ENCODE measurements around the gene PDZD2. TPM values are rescaled to one million over a fixed set of nuclear protein-coding genes. Genes with fewer than 3 reads are reported as not detected.

Gene PDZD2
- total RNA-seq, 1 donor, result 0.36 TPM

GRCh38 chr5:32003981-32004380 lies 365.1 kb downstream of the PDZD2 start:
- no peak overlapping the region for H3K27ac ChIP-seq (ENCODE audit: low read depth, low read length)
- H4K20me1 ChIP-seq (ENCODE audit: insufficient read depth, low read length), result no peaks in the 10 kb centered on the region
- no peaks in the 10 kb centered on the region for H3K9me3 ChIP-seq (ENCODE audit: low read depth, low read length)
- no peak for TF ChIP-seq CTCF (IDR thresholded peaks at IDR 0.05; ENCODE audit: extremely low read depth, low read depth, low read length)
- peak; percentile 74 for DNase-seq (ENCODE audit: insufficient read length, low spot score, missing footprints)
- no peaks in the 10 kb centered on the region for H3K79me2 ChIP-seq (ENCODE audit: insufficient read depth, low read length)
- H3K4me2 ChIP-seq (ENCODE audit: insufficient read depth, low read length), result no peak overlapping the region
- H3K4me1 ChIP-seq (ENCODE audit: insufficient read depth, low read length), result no peaks in the 10 kb centered on the region
- no peak overlapping the region for H2AFZ ChIP-seq (ENCODE audit: low read length)
- H3K4me3 ChIP-seq (ENCODE audit: insufficient read depth, low read length), result no peak overlapping the region
- no peaks in the 10 kb centered on the region for H3K36me3 ChIP-seq (ENCODE audit: insufficient read depth, low read length)
- no peaks in the 10 kb centered on the region for H3K27me3 ChIP-seq (ENCODE audit: insufficient read depth, low read length)

- no peak overlapping the region for H3K4me3 ChIP-seq (ENCODE audit: insufficient read depth, low read length)
- H3K4me2 ChIP-seq (ENCODE audit: insufficient read depth, low read length), result no peak overlapping the region
- no peak overlapping the region for H2AFZ ChIP-seq (ENCODE audit: low read length)
- no peaks in the 10 kb centered on the region for H3K79me2 ChIP-seq (ENCODE audit: insufficient read depth, low read length)
- DNase-seq (ENCODE audit: insufficient read length, low spot score, missing footprints), result peak; percentile 15
- H3K9me3 ChIP-seq (ENCODE audit: low read depth, low read length), result no peaks in the 10 kb centered on the region
- H3K4me1 ChIP-seq (ENCODE audit: insufficient read depth, low read length), result no peaks in the 10 kb centered on the region
- no peaks in the 10 kb centered on the region for H3K27me3 ChIP-seq (ENCODE audit: insufficient read depth, low read length)
- no peaks in the 10 kb centered on the region for H3K36me3 ChIP-seq (ENCODE audit: insufficient read depth, low read length)
- H3K27ac ChIP-seq (ENCODE audit: low read depth, low read length), result no peak overlapping the region
- H4K20me1 ChIP-seq (ENCODE audit: insufficient read depth, low read length), result no peaks in the 10 kb centered on the region
- no peak for TF ChIP-seq CTCF (IDR thresholded peaks at IDR 0.05; ENCODE audit: extremely low read depth, low read depth, low read length)
Observed at GRCh38 chr5:32004404-32004803, 365.5 kb downstream of the PDZD2 start.

- Histone ChIP-seq H3K27me3 (ENCODE audit: insufficient read depth, low read length) (peaks cover 5% of the 10 kb centered on the region), H3K4me1 (ENCODE audit: insufficient read depth, low read length) (no peaks in the 10 kb centered on the region), H3K4me3 (ENCODE audit: insufficient read depth, low read length) (no peak overlapping the region), H2AFZ (ENCODE audit: low read length) (no peak overlapping the region), H4K20me1 (ENCODE audit: insufficient read depth, low read length) (no peaks in the 10 kb centered on the region), H3K9me3 (ENCODE audit: low read depth, low read length) (no peaks in the 10 kb centered on the region), H3K27ac (ENCODE audit: low read depth, low read length) (no peak overlapping the region), H3K79me2 (ENCODE audit: insufficient read depth, low read length) (no peaks in the 10 kb centered on the region), H3K36me3 (ENCODE audit: insufficient read depth, low read length) (no peaks in the 10 kb centered on the region), H3K4me2 (ENCODE audit: insufficient read depth, low read length) (no peak overlapping the region)
- no peak for DNase-seq (ENCODE audit: insufficient read length, low spot score, missing footprints)
- no peak for TF ChIP-seq CTCF (IDR thresholded peaks at IDR 0.05; ENCODE audit: extremely low read depth, low read depth, low read length)
Observed at GRCh38 chr5:32008746-32009145, 369.8 kb downstream of the PDZD2 start.

GRCh38 chr5:32013658-32014057 lies 374.7 kb downstream of the PDZD2 start:
- no peak overlapping the region for H3K27ac ChIP-seq (ENCODE audit: low read depth, low read length)
- H3K4me1 ChIP-seq (ENCODE audit: insufficient read depth, low read length), result peaks cover 16% of the 10 kb centered on the region
- no peaks in the 10 kb centered on the region for H3K36me3 ChIP-seq (ENCODE audit: insufficient read depth, low read length)
- H4K20me1 ChIP-seq (ENCODE audit: insufficient read depth, low read length), result no peaks in the 10 kb centered on the region
- H3K9me3 ChIP-seq (ENCODE audit: low read depth, low read length), result no peaks in the 10 kb centered on the region
- H3K4me2 ChIP-seq (ENCODE audit: insufficient read depth, low read length), result no peak overlapping the region
- H2AFZ ChIP-seq (ENCODE audit: low read length), result no peak overlapping the region
- H3K4me3 ChIP-seq (ENCODE audit: insufficient read depth, low read length), result no peak overlapping the region
- no peak for DNase-seq (ENCODE audit: insufficient read length, low spot score, missing footprints)
- H3K79me2 ChIP-seq (ENCODE audit: insufficient read depth, low read length), result no peaks in the 10 kb centered on the region
- H3K27me3 ChIP-seq (ENCODE audit: insufficient read depth, low read length), result peaks cover 12% of the 10 kb centered on the region
- TF ChIP-seq CTCF (IDR thresholded peaks at IDR 0.05; ENCODE audit: extremely low read depth, low read depth, low read length), result no peak
